HG02970 (cell line): ENCODE results near the gene DDC.
A peak's percentile ranks its signal among the peaks of the same experiment; 100 is the strongest.
"Not testable (repeated sequence)": the region's sequence is repeated elsewhere in the genome, so short reads cannot be mapped to it uniquely, and the experiment has no call there.

Source experiments
- ATAC-seq: cut with Tn5 transposase; IDR thresholded peaks from one replicate; pipeline ENCODE4 v1.9.1; 2021; ENCODE audit warnings: mild to moderate bottlenecking, moderate library complexity, moderate number of reproducible peaks; ENCODE audit not compliant: unreplicated experiment, low FRiP score

Gene DDC

GRCh38 chr7:50466815-50467585 is 98.2 kb downstream of the DDC start:
- ATAC-seq, result no peak

- ATAC-seq, result no peak
Measured at GRCh38 chr7:50463035-50463434, 102.2 kb downstream of the DDC start.

GRCh38 chr7:50462361-50462760 is 102.8 kb downstream of the DDC start:
- no peak for ATAC-seq

- ATAC-seq, result no peak
Measured at GRCh38 chr7:50461695-50462094, 103.5 kb downstream of the DDC start.

- ATAC-seq, result not testable (repeated sequence)
Measured at GRCh38 chr7:50459183-50459582, 106.0 kb downstream of the DDC start.

- ATAC-seq, result not testable (repeated sequence)
Measured at GRCh38 chr7:50458651-50459050, 106.6 kb downstream of the DDC start.

- no peak for ATAC-seq
Measured at GRCh38 chr7:50456371-50457123, 108.7 kb downstream of the DDC start.

- no peak for ATAC-seq
Measured at GRCh38 chr7:50455658-50456057, 109.5 kb downstream of the DDC start.

- no peak for ATAC-seq
Measured at GRCh38 chr7:50454968-50455367, 110.2 kb downstream of the DDC start.

- peak; percentile 15 for ATAC-seq
Measured at GRCh38 chr7:50450590-50451032, 114.6 kb downstream of the DDC start.

GRCh38 chr7:50449881-50450589 is 115.2 kb downstream of the DDC start, which contains the start of gene FIGNL1:
Gene FIGNL1, minus strand, starts transcription at chr7:50450350. Its CDS starts 3,063 bp downstream, at chr7:50447287.
- ATAC-seq, result peak; percentile 88

- ATAC-seq, result no peak
Measured at GRCh38 chr7:50449501-50449880, 115.7 kb downstream of the DDC start.

GRCh38 chr7:50448823-50449222 is 116.4 kb downstream of the DDC start:
- ATAC-seq, result no peak

- ATAC-seq, result no peak
Measured at GRCh38 chr7:50446542-50446960, 118.7 kb downstream of the DDC start.

- no peak for ATAC-seq
Measured at GRCh38 chr7:50436133-50436806, 128.9 kb downstream of the DDC start.

GRCh38 chr7:50431722-50432305 is 133.4 kb downstream of the DDC start:
- ATAC-seq, result no peak

GRCh38 chr7:50431316-50431715 is 133.9 kb downstream of the DDC start:
- no peak for ATAC-seq

GRCh38 chr7:50428911-50429310 is 136.3 kb downstream of the DDC start:
- ATAC-seq, result no peak

GRCh38 chr7:50427518-50427917 is 137.7 kb downstream of the DDC start:
- ATAC-seq, result no peak
